RPMI7951 (cell line): Measurements from ENCODE around the gene CCT4. TPM values are rescaled to one million over a fixed set of nuclear protein-coding genes. Genes with fewer than 3 reads are reported as not detected.
A peak's percentile ranks its signal among the peaks of the same experiment; 100 is the strongest.
"Not testable (repeated sequence)": the region's sequence is repeated elsewhere in the genome, so short reads cannot be mapped to it uniquely, and the experiment has no call there.

Experiments used
- DNase-seq: peaks from one replicate; pipeline ENCODE4 v3.0.0-alpha.2; 2012; ENCODE audit warnings: low read depth
- total RNA-seq: library from RNA; depleted of rRNA; stranded (reverse); fragments of >200 nt; shearing (Covaris generic); gene quantifications from 2 replicates; pipeline ENCODE4 v1.2.3, GENCODE V29; 2014

The CCT4 gene
- total RNA-seq, 1 experiment from 2014 or later, result 301 TPM

DNA sequence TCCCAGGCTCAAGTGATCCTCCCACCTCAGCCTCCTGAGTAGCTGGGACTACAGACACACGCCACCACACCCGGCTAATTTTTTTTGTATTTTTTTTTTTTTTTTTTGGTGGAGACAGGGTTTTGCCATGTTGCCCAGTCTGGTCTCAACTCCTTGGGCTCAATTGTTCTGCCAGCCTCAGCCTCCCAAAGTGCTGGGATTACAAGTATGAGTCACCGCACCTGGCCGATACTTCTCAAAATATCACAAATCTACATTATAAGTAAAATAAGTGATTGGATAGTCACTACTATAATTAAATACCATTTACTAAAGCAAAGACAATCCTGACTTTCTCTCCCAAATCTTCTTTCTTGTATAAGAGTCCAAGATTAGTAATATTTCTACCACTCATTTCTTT lies 9.1 kb downstream of the CCT4 start:
- not testable (repeated sequence) for DNase-seq

DNA sequence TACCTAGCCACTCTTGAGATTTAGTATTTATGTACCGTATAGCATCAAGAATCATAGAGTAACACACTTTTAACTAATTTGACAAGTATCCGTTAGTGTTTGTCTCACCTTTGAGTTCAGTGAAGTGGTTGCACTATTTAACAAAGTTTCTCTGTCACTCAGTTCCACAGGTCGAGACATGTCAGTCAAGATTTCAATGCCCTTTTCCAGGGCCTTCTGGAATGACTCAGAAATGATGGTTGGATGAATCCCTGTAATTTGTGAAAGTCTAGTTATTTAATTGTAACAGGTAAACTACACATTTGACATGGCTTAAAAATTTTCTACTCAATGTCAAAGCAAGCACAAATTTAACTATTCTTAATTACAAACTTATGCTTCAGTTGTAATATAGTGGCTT lies 9.7 kb downstream of the CCT4 start:
- no peak for DNase-seq

DNA sequence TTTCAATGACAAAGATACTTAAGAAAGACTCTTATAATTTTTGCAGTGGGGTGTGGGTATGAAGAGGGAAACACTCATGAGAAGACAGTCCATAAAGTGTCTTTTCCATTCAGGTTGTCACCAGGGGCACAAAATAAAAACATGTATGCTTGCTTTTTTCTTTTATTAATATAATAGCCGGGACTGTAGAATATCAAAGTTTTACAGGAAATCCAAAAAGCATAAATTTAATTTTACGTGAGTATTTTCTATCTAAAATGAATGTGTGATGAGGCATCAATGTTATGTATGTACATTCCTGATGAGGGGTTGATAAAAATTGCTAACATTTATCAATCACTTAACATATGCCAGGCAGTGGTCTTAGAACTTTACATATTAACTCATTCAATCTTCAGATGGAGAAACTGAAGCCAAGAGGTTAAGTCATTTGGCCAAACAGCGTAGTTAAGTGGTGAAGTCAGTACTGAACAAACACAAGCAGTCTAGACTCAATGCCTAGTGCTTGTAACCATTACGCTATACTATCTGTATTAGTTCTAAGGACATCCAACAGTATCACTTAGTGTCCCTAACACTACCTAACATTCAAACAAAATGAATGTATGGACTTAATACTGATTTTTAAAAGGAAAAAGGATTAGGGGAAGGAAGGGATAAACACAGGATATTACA lies 10.7 kb downstream of the CCT4 start:
- no peak for DNase-seq

DNA sequence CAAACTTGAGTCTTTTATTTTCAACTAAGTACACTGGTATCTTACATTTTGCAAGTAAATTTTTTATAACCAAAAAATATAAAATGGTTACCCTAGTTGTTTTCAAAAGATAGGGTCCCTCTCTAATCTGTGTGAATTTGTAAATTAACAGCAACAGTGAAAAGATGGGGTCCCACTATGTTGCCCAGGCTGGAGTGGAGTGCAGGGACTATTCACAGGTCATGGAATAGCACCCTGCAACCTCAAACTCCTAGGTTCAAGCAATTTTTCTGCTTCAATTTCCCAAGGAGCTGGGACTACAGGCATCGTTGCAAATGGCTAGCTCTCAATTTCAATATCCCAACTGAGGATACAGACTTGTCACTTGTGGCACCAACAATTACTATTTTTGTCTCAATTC lies 12.1 kb downstream of the CCT4 start:
- DNase-seq, result no peak

DNA sequence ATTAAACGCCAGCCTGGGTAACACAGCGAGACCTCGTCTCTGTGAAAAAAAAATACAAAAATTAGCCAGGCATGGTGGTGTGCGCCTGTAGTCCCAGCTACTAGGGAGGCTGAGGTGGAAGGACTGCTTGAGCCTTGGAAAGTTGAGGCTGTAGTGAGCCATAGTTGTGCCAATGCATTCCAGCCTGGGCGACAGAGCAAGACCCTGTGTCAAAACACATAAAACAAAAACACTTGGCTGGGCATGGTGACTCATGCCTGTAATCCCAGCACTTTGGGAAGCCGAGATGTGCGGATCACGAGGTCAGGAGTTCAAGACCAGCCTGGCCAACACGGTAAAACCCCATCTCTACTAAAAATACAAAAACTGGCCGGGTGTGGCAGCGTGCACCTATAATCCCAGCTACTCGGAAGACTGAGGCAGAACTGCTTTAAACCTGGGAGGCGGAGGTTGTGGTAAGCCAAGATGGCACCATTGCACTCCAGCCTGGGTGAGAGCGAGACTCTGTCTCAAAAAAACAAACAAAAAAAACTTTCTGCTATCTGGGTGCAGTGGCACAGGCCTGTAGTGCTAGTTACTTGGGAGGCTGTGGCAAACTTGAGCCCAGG lies 21.9 kb downstream of the CCT4 start:
- DNase-seq, result not testable (repeated sequence)

DNA sequence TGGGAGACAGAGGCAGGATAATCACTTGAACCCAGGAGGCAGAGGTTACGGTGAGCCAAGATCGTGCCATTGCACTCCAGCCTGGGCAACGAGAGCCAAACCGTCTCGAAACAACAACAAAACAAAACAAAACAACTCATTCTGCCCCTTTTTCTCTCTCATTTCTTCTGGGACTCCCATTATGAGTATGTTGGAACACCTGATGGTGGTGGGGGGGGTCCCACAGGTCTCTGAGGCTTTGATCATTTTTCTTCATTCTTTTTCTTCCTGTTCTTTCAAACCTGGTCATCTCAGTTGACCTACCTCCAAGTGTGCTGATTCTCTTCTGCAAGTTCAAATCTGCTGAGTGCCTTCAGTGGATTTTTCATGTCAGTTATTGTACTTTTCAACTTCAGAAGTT lies 26.4 kb downstream of the CCT4 start:
- DNase-seq, result no peak

DNA sequence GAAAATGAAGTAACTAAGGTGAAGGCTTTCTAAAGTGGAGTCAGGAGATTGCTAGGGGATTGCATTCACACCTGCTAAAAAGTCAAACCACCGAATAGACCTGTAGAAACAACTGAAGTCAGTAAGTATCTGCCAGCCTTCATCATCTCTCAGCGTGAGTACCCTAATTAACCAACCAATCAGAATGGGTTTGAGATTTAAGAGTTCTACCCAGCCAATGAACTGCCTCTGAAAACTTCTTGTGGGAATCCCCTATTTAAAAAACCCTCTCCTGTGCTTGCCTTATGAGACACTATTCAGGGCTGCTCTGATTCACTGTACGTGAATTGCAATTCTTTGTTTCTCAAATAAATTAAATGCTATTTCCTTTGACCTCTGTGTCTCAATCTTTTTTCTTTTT lies 31.2 kb downstream of the CCT4 start:
- no peak for DNase-seq

DNA sequence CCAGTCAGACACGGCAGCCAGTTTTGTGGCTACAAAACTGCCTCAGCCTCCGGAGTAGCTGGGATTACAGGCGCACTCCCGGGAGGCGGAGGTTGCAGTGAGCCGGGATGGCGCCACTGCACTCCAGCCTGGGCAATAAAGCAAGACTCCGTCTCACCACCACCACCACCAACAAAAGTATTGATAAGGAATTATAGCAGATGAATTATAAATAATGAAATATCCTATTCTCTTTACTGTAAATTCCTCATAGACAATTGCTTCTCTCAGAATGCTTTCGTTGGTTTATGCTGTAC lies 33.2 kb downstream of the CCT4 start:
- peak; percentile 35 for DNase-seq

DNA sequence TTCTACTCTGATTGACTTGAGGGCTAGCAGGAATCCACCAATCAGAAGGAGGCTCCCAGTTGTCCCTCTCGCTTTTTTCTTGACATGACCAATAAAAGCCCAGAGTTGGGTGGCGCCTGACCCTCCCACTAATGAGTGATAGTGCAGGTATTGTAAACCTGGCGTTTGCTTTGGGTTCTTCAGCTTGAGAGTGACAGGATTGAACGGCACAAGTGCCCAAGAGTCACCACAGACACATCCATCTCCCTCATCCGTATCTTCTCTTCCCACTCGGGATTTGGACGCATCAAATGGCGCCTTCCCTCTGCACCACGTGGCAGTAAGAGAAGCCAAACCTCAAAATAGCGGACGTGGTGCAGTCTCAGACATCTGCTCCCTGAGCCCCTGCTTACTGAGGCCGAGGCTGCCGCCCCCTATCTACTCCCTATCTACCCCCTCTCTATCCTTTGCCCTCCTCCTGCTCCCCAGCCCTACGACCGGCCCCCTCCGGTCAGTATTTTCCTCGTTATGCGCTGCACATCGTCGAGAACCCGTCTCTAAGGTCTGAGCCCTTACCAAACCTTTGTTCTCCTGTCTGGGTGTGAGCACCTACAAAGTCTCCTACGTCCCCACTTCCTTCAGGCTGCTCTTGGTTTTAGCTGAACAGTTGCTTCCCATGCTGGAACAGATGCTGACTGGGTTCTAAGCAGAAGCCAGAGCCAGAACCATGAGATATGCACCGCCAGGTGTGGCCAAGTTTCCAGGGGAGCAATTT lies 33.7 kb downstream of the CCT4 start:
- peak; percentile 96 for DNase-seq

DNA sequence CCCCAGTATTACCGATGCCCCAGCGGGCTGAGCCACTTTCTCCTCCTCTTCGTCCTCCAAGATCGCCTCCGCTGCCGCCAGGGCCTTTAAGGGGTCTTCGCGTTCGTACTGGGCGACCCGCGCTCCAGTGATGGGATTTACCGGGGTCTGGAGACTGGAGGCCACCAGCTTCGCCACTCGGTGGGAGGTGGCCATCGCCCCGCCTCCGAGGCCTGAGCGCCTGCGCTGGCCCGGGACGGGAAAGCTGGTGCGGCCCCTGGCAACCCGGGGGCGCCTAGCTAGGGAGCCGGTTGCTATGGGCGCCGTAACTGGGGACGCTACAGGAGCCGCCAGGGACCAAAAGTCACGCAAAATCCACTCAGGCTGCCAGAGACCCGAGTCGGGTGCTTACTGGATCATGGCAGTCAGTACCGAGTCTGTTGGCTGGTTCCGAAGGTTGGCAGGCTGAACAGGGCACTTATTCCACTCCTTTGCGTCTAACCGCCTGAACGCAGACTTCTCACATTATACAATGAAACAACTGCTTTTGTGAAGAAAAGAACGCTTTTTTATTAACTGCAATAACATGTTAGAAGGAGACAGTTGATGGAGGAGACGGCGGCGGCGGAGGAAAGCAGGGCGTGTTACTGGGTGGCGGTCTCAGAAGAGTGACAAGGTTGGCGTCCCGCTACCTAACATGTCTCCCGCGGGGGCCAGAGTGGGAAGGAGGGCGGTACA lies 34.5 kb downstream of the CCT4 start, which contains the start of gene FAM161A:
Gene FAM161A, minus strand, starts transcription at position 214 of the 717 bp plus-strand sequence. Its CDS starts 19 bp downstream, at position 195.
- DNase-seq, result peak; percentile 83

DNA sequence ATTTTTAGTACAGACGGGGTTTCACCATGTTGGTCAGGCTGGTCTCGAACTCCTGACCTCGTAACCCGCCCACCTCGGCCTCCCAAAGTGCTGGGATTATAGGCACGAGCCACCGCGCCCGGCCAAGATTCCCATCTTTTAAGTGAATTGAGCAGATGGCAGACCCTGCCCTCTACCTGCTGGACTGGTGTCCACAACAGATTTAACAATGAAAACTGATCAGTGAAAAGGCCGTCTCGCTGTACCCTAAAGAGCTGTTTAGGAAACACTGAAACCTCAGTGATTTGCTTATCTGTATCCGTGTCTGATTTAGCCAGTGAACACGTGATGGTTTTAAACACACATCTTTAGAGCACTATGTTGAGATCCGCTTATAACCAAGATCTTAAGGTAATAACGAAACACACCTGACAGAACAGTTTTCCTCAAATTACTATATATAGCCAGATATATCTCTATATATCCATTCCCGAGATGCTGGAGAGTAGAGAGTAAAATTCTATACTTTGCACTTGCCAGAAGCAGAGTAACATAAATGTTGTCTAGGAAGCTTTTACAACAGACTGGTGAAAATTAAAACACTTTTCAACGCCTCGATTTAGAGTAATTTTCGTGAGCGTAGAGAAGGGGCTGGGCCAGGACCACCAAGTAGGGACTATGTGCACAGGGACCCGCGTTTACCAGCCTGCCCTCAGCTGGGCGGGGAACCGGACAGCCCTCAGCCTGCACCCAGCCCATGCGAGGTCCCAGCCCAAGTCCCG lies 35.2 kb downstream of the CCT4 start:
- peak; percentile 70 for DNase-seq

DNA sequence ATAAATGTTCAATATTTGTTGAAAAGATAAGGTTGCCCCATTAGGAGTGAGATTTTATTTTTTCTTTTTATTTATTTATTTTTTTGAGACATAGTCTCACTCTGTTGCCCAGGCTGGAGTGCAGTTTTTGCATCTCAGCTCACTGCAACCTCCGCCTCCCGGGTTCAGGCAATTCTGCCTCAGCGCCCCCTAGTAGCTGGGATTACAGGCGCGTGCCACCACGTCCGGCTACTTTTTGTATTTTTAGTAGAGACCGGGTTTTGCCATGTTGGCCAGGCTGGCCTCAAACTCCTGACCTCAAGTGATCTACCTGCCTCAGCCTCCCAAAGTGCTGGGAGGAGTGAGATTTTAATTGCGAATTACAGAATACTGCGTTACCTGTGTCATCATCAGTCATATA lies 37.2 kb downstream of the CCT4 start:
- not testable (repeated sequence) for DNase-seq

DNA sequence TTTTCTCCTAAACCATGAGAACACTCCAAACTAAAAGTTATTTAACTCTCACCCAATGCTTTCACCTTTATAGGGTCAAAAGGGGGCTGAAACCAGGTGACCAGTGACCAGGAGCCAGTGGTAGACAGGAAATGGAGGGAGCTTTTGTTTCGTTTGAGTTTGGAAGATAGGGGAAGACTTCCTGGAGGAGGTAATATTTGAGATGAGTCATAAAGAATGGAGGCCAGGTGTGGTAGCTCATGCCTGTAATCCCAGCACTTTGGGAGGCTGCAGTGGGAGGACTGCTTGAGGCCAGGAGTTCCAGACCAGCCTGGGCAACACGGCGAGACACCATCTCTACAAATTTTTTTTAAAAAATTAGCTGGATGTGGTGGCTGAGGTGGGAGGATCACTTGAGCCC lies 43.1 kb downstream of the CCT4 start:
- DNase-seq, result no peak

DNA sequence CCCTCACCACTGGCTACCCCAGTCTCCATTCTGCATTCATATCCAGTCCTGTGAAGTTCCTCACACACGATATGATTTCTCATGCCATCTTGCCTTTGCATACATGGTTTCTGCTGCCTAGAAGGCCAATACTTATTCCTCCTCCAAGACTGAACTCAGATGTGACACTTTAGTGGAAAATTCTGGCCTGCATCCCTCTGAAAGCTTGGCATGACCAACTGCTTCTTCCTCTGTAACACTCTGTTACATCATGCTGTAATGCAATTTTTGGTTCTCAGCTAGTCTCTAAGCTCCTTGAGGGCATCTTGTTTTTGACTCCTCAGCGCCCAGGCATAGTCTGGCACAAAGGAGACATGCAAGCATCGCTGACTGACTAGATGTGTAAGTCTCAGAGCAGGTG lies 47.2 kb downstream of the CCT4 start:
- DNase-seq, result no peak

DNA sequence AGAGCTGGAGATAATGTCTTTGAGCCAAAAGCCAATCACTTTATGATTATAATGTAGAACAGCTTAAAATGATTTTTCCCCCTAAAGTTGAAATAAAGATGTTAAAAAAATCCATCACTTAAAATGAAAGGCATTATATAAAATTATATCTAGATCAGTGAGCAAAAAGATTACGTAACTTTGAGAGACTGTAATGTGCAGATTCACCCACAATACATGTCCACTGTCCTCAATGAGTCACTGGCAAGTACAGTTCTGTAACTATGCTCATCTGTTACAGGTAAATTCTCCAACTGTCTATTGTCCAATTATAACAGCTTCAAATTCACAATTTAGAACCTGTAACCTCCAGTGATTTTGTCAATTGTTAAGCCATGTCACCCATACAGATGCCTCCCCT lies 53.6 kb downstream of the CCT4 start:
- no peak for DNase-seq

DNA sequence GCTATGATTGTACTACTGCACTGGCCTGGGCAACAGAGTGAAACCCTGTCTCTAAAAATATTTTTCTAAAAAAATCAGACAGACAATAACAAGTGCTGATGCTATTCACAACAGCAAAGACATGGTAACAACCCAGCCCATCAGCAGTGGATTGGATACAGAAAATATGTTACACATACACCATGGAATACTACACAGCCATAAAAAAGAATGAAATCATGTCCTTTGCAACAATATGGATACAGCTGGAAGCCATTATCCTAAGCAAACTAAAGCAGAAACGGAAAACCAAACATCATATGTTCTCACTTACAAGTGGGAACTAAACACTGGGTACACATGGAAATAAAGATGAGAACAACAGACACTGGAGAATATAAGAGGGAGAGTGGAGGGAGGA lies 54.5 kb downstream of the CCT4 start:
- DNase-seq, result no peak

DNA sequence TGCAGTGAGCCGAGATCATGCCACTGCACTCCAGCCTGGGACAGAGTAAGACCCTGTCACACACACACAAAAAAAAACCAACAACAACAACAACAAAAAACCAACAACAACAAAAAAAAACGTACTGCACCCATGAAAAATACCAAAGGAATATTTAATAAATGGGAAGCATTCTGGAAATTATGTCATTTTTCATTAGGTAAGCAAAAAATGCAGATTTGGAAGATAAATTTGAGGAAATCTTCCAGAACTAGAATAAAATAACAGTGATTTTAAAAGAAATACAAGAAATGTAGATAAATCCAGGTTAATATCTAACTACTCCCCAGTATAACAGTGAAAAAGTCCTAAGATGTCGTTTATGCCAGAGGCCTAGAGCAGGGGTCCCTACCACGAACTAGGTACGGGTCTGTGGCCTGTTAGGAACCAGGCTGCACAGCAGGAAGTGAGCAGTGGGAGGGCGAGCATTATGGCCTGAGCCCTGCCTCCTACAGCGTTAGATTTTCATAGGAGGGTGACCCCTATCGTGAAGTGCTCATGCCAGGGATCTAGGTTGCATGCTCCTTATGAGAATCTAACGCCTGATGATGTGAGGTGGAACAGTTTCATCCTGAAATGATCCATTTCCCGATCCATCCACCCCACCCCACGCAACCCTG lies 56.1 kb downstream of the CCT4 start:
- no peak for DNase-seq

DNA sequence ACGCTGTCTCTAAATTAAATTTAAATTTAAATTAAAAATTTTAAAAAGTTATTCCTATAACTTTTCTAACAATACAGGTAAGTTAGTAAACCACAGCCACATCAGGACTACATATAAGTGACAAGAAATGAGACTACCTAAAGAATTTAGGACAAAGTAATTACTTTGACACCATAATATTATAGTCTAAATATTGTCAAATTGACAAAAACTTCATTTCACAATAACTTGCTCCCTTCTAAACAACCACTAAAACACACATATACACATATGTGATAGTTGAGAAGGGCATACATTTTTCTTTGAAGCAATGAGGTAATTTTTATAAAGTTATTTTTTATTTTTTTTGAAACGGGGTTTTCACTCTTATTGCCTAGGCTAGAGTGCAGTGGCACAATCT lies 66.2 kb downstream of the CCT4 start:
- DNase-seq, result no peak
